Sigmoid colon (tissue), 4 donors: Measurements from ENCODE around the gene CLCN5.

Experiments used
- EP300 ChIP-seq, 4 donors: sonication (generic); formaldehyde crosslinking; IDR thresholded peaks; one replicate each; pipeline ENCODE4 v1.6.1; 2017; ENCODE audit warnings: antibody characterized with exemption in 4 of 4
- POLR2AphosphoS5 ChIP-seq, 4 donors: sonication (generic); formaldehyde crosslinking; IDR thresholded peaks; one replicate each; pipeline ENCODE4 v1.6.1; 2017; ENCODE audit warnings: antibody characterized with exemption in 4 of 4
- TF ChIP-seq, protein P1 (sequence below), 4 experiments: fragments of 450-650 bp in 3 of 4; fragments of 200-600 bp in 1 of 4; IDR thresholded peaks; one replicate each; pipeline ENCODE4 v1.5.1; 2016 to 2019; ENCODE audit warnings: antibody characterized with exemption in 4 of 4, mild to moderate bottlenecking in 3 of 4, moderate library complexity in 2 of 4

DNA sequence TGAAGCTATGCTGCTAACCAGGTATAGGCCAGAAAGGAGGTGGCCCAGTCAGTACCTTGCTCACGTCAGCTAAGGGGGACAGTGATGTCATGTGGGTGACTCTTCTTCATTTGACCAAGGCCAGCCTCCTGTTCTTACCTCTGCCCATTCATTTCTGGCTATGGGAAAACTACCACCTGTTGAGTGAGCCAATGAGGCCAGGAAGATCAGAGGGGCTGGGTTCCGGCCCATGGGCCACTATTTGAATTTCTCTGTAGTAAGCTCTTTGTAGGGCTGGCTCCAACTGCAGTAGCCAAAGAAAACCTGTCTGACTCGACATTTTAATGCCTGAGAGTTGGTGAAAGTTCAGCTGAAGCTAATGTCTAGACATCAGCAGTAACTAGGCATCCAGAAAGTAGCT is 175.8 kb downstream of the CLCN5 start:
- TF ChIP-seq POLR2AphosphoS5 (IDR thresholded peaks at IDR 0.05) (no peak), EP300 (IDR thresholded peaks at IDR 0.05) (no peak)
- TF ChIP-seq, protein P1, sequence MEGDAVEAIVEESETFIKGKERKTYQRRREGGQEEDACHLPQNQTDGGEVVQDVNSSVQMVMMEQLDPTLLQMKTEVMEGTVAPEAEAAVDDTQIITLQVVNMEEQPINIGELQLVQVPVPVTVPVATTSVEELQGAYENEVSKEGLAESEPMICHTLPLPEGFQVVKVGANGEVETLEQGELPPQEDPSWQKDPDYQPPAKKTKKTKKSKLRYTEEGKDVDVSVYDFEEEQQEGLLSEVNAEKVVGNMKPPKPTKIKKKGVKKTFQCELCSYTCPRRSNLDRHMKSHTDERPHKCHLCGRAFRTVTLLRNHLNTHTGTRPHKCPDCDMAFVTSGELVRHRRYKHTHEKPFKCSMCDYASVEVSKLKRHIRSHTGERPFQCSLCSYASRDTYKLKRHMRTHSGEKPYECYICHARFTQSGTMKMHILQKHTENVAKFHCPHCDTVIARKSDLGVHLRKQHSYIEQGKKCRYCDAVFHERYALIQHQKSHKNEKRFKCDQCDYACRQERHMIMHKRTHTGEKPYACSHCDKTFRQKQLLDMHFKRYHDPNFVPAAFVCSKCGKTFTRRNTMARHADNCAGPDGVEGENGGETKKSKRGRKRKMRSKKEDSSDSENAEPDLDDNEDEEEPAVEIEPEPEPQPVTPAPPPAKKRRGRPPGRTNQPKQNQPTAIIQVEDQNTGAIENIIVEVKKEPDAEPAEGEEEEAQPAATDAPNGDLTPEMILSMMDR (IDR thresholded peaks at IDR 0.05), result no peak
